GM19455 (cell line): ENCODE data around the gene TCF7L2.

Source experiments
- ATAC-seq: cut with Tn5 transposase; IDR thresholded peaks from one replicate; pipeline ENCODE4 v1.9.1; 2021; ENCODE audit not compliant: unreplicated experiment

Gene TCF7L2

DNA sequence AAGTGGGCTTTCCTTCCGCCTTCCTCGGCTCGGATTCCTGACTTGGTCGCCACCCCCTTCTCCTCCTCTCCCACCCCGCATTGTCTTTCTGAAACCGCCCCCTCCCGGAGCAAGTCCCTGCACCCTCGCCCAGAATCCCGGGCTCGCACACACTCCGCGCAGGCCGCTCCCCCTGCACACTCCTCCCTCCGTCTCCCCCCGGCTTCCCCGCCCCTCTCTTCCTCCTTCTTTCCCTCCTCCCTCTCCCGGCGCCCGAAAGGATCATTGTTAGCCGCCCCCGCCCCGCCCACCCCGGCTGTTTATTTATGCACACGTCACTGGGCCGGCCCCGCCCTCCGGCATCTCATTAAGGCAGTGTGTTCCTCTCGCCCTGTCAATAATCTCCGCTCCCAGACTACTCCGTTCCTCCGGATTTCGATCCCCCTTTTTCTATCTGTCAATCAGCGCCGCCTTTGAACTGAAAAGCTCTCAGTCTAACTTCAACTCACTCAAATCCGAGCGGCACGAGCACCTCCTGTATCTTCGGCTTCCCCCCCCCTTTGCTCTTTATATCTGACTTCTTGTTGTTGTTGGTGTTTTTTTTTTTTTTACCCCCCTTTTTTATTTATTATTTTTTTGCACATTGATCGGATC is at the start of gene TCF7L2:
Gene TCF7L2, plus strand, starts transcription at position 373 of the 633 bp plus-strand sequence. CDS start 510 bp downstream, outside the sequence.
- no peak for ATAC-seq

DNA sequence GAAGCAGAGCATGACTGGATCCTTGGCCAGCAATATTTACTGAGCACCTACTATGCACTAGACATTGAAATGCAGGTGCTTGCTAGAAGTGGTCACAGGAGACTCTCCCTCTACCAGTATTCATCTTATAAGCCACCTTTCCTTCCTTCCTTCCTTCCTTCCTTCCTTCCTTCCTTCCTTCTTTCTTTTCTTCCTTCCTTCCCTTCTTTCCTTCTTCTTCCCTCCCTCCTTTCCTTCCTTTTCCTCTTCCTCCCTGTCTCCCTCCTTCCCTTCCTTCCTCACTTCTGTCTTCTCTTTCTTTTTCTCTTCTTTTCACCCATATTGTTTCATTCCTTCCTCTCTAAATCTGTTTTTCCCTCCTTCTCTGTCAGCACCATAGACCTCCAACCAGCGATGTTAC is 47.3 kb upstream of the TCF7L2 start:
- ATAC-seq, result no peak

- ATAC-seq, result no peak
These were observed 46.0 kb upstream of the TCF7L2 start for GRCh38 chr10:112904000-112904399.

DNA sequence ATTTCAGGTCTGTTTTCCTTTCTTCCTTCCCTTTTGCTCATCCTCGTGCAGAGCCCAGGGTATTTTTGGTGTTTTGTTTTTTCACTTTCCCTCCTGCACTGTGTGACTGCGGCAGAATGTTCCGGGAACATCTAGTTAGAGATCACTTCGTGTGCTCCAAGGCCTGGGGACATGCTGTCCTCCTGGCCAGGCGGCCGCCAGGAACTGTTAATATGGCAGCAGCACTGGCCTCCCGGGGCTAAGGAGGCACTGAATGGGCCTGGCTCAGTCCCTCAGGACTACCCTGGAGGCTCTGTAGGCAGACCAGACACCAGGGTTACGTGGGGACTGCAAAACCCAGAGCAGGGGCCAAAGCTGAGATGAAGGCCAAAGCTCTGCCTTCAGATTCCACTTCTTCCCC is 43.1 kb upstream of the TCF7L2 start:
- no peak for ATAC-seq

DNA sequence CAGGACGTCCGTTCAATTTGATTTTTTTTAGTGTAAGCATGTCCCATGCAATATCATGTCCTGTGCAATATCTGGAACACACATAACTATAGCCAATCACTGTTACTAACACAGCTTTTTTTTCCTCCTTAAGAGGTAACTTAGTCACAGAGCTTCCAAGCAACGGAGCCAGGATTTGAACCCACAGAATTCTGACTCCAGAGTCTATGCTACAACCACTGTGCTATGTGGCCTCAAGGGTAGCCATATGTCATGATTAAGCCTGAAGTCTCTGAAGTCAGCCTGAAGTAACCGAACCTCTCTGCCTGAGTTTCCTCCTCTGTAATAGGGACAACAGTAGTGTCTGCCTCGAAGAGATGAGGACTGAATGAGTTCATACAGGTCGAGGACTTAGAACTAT is 42.2 kb upstream of the TCF7L2 start:
- no peak for ATAC-seq

DNA sequence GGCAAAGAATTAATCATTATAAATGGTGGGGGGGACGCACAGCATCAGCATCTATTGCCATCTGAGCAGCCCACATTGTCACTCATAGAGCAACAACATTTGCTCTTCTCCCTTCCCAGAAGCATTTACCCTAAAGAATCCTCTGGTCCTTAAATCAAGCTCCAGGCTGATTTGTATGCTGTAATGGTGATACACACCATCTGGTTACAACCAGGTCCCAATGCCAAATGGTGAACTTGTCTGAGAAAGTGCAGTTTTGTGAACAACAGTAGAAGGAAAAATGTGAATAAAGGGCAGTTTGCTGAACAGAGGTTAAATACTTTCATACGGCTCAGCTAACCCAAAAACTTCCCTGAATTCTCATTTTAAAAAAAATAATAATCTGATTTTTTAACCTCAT is 38.8 kb upstream of the TCF7L2 start:
- no peak for ATAC-seq

- no peak for ATAC-seq
These were observed 37.6 kb upstream of the TCF7L2 start for GRCh38 chr10:112912410-112912928.

DNA sequence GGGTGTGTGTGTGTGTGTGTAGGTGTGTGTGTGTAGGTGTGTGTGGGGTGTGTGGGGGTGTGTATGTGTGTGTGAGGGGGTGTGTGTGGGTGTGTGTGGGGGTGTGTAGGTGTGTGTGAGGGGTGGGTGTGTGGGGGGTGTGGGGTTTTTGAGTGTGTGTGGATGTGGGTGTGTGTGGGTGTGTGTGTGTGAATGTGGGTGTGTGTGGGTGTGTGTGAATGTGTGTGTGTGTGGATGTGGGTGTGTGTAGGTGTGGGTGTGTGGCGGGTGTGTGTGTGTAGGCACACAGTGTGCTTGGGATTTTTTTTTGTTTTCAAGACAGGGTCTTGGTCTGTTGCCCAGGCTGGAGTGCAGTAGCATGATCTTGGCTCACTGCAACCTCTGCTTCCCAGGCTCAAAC is 36.8 kb upstream of the TCF7L2 start:
- ATAC-seq, result no peak

- ATAC-seq, result no peak
These were observed 36.3 kb upstream of the TCF7L2 start for GRCh38 chr10:112913661-112914287.

GRCh38 chr10:112914288-112914952 is 35.6 kb upstream of the TCF7L2 start:
- ATAC-seq, result no peak

- ATAC-seq, result no peak
These were observed 34.2 kb upstream of the TCF7L2 start for GRCh38 chr10:112915590-112916572.

DNA sequence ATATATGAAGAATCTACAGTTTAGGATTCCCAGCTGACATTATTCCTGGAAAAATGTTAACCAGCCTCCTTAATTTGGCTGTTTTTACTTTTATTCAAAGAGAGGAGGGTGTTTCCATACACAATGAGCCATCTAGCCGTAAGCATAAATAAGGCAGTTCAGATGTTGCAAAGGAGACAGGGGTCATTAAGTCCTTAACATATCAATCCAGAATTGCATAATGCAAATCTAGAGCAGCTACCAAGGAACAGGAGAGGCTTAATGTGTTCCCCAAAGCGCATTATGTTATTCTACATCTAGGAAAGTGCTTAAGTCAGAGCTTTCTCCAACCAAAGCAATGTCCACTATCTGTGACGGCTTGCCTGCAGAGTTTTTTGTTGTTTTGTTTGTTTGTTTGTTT is 32.4 kb upstream of the TCF7L2 start:
- ATAC-seq, result no peak

DNA sequence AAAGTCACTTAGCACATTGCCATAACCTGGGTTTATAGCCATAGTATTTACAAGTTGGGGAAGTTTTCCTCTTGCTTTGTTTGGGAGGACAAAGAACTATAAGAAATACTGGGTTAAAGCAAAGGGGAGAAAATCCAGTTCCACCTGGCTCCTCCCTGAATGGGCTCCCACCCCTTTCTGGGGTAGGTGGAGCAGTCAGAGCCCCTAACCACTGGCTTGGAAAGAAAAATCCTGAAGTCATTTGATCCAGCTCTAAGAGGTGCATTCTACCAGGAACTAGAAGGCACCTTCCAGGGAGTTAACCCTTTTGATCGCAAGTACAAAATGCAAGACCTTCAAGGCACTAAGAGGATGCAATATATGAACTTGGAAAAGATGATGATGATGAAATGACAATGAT is 31.3 kb upstream of the TCF7L2 start:
- ATAC-seq, result no peak

DNA sequence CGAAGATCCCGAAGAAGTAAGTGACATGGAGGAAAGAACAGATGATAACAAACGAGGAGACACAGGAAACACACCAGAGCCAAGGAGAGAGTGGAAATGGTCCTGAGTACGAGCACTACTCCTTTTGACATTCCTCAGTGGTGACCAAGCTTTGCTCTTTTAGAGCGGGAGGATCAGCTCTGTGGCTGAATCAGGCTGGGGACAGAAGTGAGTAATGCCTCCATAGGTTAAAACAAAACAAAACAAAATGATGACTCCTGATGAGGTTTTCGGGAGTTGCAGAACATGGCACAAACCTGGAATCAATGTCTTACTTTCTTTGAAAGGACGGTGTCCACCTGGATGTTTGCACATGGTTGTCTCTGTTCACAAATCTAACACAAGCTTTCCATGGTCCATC is 30.3 kb upstream of the TCF7L2 start:
- ATAC-seq, result no peak

DNA sequence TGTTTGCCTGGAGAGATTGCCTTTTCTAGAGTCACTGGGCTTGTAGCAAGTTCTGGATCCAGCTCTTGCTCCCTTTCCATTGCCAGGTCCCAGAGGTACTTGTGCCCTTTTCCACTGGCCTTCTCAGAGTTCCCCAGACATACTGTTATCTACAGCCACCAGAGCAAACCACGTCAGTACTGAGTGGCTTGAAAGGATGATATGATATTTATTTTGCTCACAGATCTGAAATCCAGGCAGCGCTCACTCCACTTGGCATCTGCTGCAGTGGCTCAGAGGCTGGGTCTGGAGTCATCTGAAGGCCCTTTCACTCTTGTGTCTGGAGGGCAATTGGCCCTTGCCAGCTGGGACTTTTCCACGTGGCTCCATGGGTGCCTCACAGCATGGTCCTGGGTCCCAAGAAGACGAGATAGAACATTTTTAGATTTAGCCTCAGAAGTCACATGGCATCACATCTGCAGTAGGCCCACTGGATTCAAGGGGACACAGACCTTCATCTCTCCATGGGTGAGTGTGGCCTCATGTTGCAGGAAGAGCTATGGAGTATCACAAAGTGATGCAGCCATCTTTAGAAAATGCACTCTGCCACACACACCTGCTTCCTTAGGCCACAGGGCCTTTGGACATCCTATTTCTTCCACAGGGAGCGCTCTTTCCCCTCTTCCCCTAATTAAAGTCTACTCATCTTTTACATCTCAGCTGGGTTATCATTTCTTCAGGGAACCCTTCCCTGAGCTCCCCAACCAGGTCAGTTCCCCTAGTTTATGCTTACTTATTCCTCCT is 22.9 kb upstream of the TCF7L2 start:
- no peak for ATAC-seq

DNA sequence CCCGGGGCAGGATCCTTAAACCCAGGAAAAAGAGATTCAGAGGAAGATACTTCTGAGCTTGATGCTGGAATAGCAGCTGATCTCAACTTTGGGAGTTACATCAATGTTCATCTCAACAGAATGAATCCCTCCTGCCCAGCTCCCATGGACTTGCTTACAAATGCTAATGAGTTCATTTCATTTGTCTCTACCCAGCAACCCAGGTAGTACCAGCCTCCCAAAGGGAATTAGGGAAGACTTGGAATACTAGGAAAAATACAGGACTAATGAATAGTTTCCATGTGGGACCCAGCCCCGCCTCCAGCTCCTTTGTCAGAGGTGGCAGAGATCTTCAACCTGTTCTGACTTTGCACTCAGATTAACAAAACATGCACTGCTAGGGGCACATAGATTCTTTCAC is 22.1 kb upstream of the TCF7L2 start:
- no peak for ATAC-seq

GRCh38 chr10:112932658-112933057 is 17.4 kb upstream of the TCF7L2 start:
- ATAC-seq, result no peak

DNA sequence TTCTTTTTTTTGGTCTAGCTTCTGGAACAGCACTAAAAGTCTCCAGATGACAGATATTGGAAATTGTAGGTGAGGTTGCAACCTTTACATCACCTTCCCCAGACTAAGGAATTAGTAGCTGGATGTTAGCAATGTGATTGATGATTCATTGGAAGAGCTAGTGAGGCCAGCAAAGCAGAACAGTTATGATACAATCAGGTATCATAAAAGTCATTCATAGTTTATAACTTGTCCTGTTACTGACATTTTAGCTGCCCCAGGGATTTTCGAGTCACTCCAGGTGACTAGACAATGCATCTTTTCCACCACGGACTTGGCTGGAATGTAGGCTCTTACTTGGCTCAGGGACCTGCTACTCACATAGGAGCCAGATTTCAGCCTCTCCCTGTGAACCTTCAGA is 15.9 kb upstream of the TCF7L2 start:
- ATAC-seq, result no peak

DNA sequence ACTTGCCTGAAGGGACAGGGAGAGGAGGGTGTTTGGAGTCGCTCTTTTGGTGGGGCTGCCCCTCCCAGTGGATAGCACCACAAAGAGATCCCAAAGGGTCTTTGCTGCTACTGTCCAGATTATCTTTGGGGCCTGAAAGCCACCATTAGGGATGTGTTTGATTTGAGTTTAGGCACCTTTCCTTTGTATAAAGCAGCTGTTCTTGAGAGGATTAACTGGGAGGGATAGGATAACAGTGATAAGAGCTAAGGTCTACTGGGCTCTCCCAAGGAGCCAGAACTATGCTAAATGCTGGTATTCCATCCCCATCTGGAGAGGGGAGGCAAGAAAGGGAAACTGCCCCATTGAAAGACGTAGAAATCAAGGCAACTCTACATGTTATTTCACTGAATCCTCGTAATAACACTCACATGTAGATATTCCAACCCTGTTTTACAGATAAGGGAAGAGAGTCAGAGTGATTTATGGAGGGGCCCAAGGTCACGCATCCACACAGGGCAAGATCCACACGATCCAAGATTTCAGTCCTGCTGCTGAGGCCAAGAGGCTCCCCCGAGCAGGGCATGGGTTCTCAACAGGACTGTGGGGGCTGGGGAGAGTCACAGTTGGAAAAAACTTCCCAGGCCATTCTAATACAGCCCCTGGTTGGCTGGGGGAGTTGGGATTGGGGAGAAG is 11.1 kb upstream of the TCF7L2 start:
- ATAC-seq, result no peak

- ATAC-seq, result no peak
These were observed 4.2 kb upstream of the TCF7L2 start for GRCh38 chr10:112945811-112946210.
